Mucosa of stomach (tissue), 1 donor: ENCODE results near the gene CETN1.

Source experiments
- H3K27me3 ChIP-seq: one replicate; pipeline ENCODE4 v1.7.0; 2013; ENCODE audit warnings: mild to moderate bottlenecking, low read length; ENCODE audit not compliant: control insufficient read depth, insufficient read depth
- H3K36me3 ChIP-seq: one replicate; pipeline ENCODE4 v1.7.0; 2013; ENCODE audit warnings: low read length; ENCODE audit not compliant: control insufficient read depth, insufficient read depth
- H3K4me1 ChIP-seq: one replicate; pipeline ENCODE4 v1.7.0; 2013; ENCODE audit warnings: mild to moderate bottlenecking, low read length; ENCODE audit not compliant: control insufficient read depth, insufficient read depth
- H3K4me3 ChIP-seq: one replicate; pipeline ENCODE4 v1.7.0; 2013; ENCODE audit warnings: low read length
- H3K9ac ChIP-seq: one replicate; pipeline ENCODE4 v1.7.0; 2013; ENCODE audit warnings: mild to moderate bottlenecking, low read length, moderate library complexity
- H3K9me3 ChIP-seq: one replicate; pipeline ENCODE4 v1.7.0; 2013; ENCODE audit warnings: mild to moderate bottlenecking, low read length, moderate library complexity; ENCODE audit not compliant: control insufficient read depth
- donor health status: Pancreatic carcinoma.

CETN1 gene

GRCh38 chr18:581096-581495, 916 bp downstream of the CETN1 start:
- Histone ChIP-seq H3K9me3 (no peaks in the 10 kb centered on the region), H3K36me3 (no peaks in the 10 kb centered on the region), H3K4me3 (no peak overlapping the region), H3K4me1 (no peaks in the 10 kb centered on the region), H3K9ac (no peak overlapping the region), H3K27me3 (no peaks in the 10 kb centered on the region)

- Histone ChIP-seq H3K27me3 (no peaks in the 10 kb centered on the region), H3K36me3 (no peaks in the 10 kb centered on the region)
These were observed 2.3 kb downstream of the CETN1 start for GRCh38 chr18:582465-582864.

GRCh38 chr18:595068-595467, 14.9 kb downstream of the CETN1 start:
- Histone ChIP-seq H3K4me3 (no peak overlapping the region), H3K9ac (no peak overlapping the region), H3K9me3 (no peaks in the 10 kb centered on the region), H3K36me3 (no peaks in the 10 kb centered on the region), H3K4me1 (no peaks in the 10 kb centered on the region), H3K27me3 (peaks cover 3% of the 10 kb centered on the region)

More at GRCh38 chr18:582465-582864, 2.3 kb downstream of the CETN1 start:
- Histone ChIP-seq H3K9ac (no peak overlapping the region), H3K9me3 (no peaks in the 10 kb centered on the region), H3K4me3 (no peak overlapping the region), H3K4me1 (no peaks in the 10 kb centered on the region)

GRCh38 chr18:595571-595970, 15.4 kb downstream of the CETN1 start:
- Histone ChIP-seq H3K9ac (no peak overlapping the region), H3K36me3 (no peaks in the 10 kb centered on the region), H3K4me1 (no peaks in the 10 kb centered on the region), H3K4me3 (no peak overlapping the region), H3K27me3 (peaks cover 3% of the 10 kb centered on the region), H3K9me3 (no peaks in the 10 kb centered on the region)

- Histone ChIP-seq H3K27me3 (peaks cover 3% of the 10 kb centered on the region), H3K9me3 (no peaks in the 10 kb centered on the region), H3K4me3 (no peak overlapping the region), H3K36me3 (no peaks in the 10 kb centered on the region), H3K4me1 (no peaks in the 10 kb centered on the region), H3K9ac (no peak overlapping the region)
These were observed 16.2 kb downstream of the CETN1 start for GRCh38 chr18:596288-596881.

GRCh38 chr18:598124-598589, 18.0 kb downstream of the CETN1 start:
- Histone ChIP-seq H3K4me3 (no peak overlapping the region), H3K9ac (no peak overlapping the region), H3K27me3 (peaks cover 3% of the 10 kb centered on the region)

GRCh38 chr18:600107-600506, 19.9 kb downstream of the CETN1 start:
- Histone ChIP-seq H3K4me3 (no peak overlapping the region), H3K9ac (no peak overlapping the region), H3K36me3 (no peaks in the 10 kb centered on the region), H3K27me3 (peaks cover under 1% of the 10 kb centered on the region), H3K4me1 (no peaks in the 10 kb centered on the region), H3K9me3 (no peaks in the 10 kb centered on the region)

More at GRCh38 chr18:598124-598589, 18.0 kb downstream of the CETN1 start:
- Histone ChIP-seq H3K4me1 (no peaks in the 10 kb centered on the region), H3K9me3 (no peaks in the 10 kb centered on the region), H3K36me3 (no peaks in the 10 kb centered on the region)

- no peaks in the 10 kb centered on the region for H3K27me3 ChIP-seq
- H3K4me1 ChIP-seq = no peaks in the 10 kb centered on the region
- no peaks in the 10 kb centered on the region for H3K9me3 ChIP-seq
- H3K36me3 ChIP-seq = no peaks in the 10 kb centered on the region
- H3K9ac ChIP-seq = no peak overlapping the region
- no peak overlapping the region for H3K4me3 ChIP-seq
These were observed 24.6 kb downstream of the CETN1 start for GRCh38 chr18:604771-605170.

- H3K4me1 ChIP-seq = no peaks in the 10 kb centered on the region
- H3K9me3 ChIP-seq = no peaks in the 10 kb centered on the region
- no peaks in the 10 kb centered on the region for H3K36me3 ChIP-seq
- H3K4me3 ChIP-seq = no peak overlapping the region
- no peaks in the 10 kb centered on the region for H3K27me3 ChIP-seq
- no peak overlapping the region for H3K9ac ChIP-seq
These were observed 27.8 kb downstream of the CETN1 start for GRCh38 chr18:607930-608329.

GRCh38 chr18:610214-610928, 30.2 kb downstream of the CETN1 start:
- Histone ChIP-seq H3K9ac (no peak overlapping the region), H3K4me3 (no peak overlapping the region), H3K36me3 (no peaks in the 10 kb centered on the region)

GRCh38 chr18:612156-612555, 32.0 kb downstream of the CETN1 start:
- H3K27me3 ChIP-seq = no peaks in the 10 kb centered on the region
- no peak overlapping the region for H3K4me3 ChIP-seq
- H3K9me3 ChIP-seq = no peaks in the 10 kb centered on the region
- H3K4me1 ChIP-seq = no peaks in the 10 kb centered on the region
- H3K9ac ChIP-seq = no peak overlapping the region
- no peaks in the 10 kb centered on the region for H3K36me3 ChIP-seq

More at GRCh38 chr18:610214-610928, 30.2 kb downstream of the CETN1 start:
- H3K4me1 ChIP-seq = no peaks in the 10 kb centered on the region
- no peaks in the 10 kb centered on the region for H3K9me3 ChIP-seq
- H3K27me3 ChIP-seq = no peaks in the 10 kb centered on the region

- Histone ChIP-seq H3K9ac (no peak overlapping the region), H3K4me1 (no peaks in the 10 kb centered on the region), H3K36me3 (no peaks in the 10 kb centered on the region), H3K27me3 (no peaks in the 10 kb centered on the region), H3K9me3 (no peaks in the 10 kb centered on the region), H3K4me3 (no peak overlapping the region)
These were observed 34.0 kb downstream of the CETN1 start for GRCh38 chr18:614193-614592.
